Stimulated activated CD4-positive, alpha-beta T cell treated with anti-CD3 and anti-CD28 coated beads, TNF-alpha, amount 100 ng/mL, for 4 hours (primary cell): ENCODE results near the gene LRRC19.

Source experiments
- DNase-seq, 3 experiments: peaks; one replicate each; pipeline ENCODE4 v3.0.0-alpha.2; 2020; ENCODE audit warnings: low read depth in 3 of 3

Gene LRRC19

DNA sequence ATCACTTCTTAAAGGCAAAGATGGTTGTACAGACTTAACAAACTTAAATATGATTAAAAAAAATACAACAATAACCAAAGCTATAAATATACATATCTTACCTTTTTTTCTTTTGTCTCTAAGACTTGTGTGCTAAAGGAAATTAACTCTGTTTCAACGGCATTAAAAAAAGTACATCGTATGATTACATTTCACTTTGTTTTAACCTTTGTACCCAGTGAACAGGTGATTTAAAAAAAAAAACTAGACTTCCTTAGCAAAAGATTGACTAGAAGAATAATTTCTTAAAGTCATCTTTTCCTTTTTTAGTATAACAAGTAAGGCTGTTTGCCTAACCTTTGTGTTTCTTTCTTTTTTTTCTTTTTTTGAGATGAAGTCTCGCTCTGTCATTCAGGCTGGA, at the start of gene LRRC19:
LRRC19 (minus strand) TSS at position 182 of the 400 bp plus-strand sequence. CDS start 5,978 bp downstream, outside the sequence.
- DNase-seq: no peak

DNA sequence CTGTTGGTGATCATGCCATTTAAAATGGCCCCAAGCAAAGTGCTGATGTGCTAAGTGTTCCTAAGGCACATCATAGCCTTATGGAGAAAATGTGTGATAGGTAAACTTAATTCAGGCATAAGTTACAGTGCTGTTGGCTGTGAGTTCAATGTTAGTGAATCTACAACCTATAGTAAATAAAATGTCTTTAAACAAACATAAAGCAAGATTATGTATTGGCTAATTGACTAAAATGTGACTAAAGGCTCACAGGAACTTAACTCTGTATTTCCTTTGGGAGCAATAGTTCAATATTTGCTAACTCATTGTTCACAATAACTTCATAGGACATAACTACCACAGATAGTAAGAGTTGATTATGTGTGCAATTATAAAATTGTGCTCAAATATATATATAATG, 49.4 kb upstream of the LRRC19 start:
- no peak for DNase-seq

GRCh38 chr9:27054125-27054524, 48.7 kb upstream of the LRRC19 start:
- no peak for DNase-seq

DNA sequence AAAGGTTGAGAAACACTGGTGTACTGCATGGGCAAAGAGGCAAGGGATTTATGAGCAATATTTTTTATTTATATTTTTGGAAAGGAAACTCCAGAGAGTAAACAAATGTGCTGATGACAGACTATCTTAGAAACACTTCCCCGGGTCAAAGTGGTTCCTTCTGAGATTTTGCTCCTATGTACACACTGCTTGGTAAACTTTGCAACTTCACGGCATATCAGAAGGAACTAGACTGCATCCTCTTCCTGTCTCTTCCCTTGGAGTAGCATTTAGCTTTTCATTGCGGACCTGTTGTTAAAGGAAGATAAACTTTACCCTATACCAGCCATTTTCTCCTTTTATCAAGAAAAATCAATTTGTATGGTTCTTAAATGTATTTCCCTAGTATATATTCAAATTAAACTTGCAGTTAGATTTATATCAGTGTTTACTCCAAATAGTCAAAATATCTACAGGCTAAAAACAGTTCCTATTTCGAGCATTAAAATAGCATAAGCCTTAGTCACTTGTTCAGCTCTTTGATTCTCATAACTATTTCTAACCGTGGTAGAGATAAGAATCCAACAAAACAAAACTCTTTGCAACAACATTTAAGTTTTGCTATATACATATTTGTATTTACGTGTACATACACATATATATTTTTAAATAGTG, 48.0 kb upstream of the LRRC19 start:
- DNase-seq: no peak

DNA sequence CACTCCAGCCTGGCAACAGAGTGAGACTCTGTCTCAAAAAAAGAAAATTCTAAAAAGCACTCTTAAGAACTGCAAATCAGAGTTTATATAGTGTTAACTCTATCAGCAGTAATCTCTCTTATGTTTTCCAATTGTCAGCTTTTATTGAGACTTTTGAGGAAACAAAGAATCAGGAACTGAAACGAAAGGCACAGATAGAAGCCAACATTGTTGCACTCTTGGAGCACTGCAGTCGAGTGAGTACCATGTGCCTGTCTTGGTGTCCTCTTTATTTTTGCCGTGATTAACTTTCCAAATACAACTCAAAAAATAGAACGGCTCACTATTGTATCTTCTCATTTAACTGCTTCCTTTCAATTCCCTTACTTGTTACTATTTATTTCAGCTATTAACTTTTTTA, 41.7 kb upstream of the LRRC19 start:
- DNase-seq: no peak

DNA sequence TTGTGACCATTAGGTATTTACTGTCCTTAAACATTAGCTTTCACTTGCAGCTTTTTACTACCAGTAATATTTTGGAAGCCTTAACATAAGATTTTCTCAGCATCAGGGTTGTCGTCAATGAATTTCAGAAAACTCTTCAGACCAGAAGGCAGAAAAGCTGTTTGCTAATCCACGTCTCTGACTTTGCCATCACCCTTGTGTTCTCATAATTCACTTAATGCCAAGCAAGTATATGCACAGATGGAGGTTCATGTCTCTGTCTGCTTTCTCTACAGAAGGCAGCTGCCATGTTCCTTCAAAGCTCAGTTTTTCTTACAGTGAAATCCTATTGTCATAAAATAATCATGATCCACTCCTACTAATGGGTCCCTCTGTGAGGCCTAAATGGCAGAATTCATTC, 37.7 kb upstream of the LRRC19 start:
- DNase-seq: no peak

- no peak for DNase-seq
These were observed 37.0 kb upstream of the LRRC19 start for GRCh38 chr9:27042476-27042875.

GRCh38 chr9:27041746-27042145, 36.3 kb upstream of the LRRC19 start:
- no peak for DNase-seq

GRCh38 chr9:27037499-27037898, 32.0 kb upstream of the LRRC19 start:
- no peak for DNase-seq

DNA sequence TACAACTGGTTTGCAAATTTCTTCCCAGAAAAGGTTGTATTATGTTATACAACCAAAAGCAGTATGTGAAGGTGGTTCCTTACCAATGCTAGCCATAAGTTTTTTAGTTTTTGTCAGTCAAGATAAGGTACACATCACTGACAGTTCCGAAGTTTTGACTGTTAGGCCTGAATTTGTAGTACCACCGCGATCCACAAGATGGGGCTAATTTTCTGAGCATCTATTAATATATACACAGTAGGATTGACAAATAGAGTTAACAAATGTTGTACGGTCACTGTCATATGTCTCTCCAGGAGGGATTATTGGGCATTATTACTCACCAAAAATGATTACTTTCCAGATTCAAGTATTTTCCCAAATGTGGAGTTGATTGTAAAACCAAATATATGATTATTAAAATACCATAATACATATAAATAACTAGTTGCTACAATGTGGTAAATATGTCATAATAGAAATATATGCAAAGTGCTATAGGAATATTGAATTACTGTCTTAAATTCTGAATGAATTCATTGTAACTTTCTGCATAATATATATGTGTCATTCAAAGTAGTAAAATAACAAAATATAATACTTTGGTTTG, 28.4 kb upstream of the LRRC19 start:
- peak in 1 of 3 experiments; percentile 2 for DNase-seq

- DNase-seq: no peak
These were observed 23.7 kb upstream of the LRRC19 start for GRCh38 chr9:27029186-27029585.

DNA sequence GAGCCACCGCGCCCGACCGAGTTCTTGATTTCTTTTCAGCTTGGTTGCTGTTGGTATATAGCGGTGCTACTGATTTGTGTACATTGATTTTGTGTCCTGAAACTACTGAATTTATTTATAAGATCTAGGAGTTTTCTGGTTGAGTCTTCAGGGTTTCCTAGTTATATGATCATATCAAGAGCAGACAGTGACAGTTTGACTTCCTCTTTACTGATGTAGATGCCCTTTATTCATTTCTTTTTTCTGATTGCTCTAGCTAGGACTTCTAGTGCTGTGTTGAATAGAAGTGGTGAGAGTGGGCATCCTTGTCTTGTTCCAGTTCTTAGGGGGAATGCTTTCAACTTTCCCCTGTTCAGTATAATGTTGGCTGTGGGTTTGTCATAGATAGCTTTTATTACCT, 17.4 kb upstream of the LRRC19 start:
- no peak for DNase-seq

DNA sequence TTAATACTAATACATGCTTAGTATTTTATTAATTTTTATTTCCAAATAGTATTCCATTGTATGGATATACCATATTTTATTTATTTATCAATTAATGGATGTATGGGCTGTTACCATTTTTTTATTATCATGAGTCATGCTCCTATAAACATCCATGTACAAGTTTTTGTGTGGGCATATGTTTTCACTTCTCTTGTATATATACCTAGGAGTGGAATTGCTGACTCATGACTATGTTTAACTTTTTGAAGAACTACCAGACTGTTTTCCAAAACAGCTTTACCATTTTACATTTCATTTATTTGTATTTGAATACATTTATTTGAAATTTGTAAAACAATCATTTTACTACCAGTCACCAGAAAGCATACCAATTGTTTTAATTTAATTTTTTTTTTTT, 14.1 kb upstream of the LRRC19 start:
- no peak for DNase-seq

DNA sequence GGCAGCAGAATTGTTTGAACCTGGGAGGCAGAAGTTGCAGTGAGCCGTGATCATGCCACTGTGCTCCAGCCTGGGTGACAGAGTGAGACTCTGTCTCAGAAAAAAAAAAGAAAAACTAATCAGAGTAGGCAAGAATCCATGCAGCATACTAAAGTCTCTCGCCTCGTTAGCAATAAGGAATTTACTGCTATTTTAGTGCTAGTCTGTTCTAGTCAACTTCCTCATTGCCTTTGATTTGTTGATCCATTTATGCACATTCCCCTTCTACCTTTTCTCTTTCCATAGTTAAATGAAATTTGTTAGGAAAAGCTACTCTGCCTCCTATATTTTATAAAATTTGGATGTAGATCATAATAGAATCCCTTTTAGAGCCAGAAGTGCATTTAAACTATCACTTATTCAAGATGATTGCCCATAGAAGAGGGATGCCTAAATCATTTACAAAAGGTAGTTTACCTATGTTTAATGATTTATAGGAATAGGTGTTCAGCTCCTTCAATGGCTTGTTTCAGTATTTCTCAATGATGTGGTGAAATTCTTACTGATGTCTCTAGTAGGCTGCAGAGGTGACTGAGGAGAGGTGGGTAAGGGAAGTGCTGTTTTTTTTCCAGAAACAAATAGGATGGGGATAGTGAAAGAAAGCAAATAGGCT, 1.9 kb downstream of the LRRC19 start:
- no peak for DNase-seq

DNA sequence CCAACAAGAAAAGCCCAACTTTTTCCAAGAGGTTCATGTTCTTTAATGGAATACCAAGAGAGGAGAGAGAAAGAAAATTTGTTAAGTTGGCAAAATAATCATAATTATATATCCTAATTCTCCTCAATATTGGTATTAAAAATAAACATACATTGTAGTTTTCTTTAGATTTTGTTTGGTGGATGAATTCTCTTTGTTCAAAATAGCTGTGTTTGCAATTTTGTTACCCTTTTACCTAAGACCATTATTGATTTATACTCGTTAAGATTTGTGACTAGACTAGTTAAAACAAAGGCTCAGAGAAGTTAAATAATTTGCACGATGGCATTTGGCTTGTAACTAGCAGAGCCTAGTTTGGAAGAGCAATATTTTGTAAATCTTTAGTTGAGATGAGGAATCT, 9.7 kb downstream of the LRRC19 start:
- DNase-seq: no peak

- no peak for DNase-seq
These were observed 22.1 kb downstream of the LRRC19 start for GRCh38 chr9:26983340-26983739.

DNA sequence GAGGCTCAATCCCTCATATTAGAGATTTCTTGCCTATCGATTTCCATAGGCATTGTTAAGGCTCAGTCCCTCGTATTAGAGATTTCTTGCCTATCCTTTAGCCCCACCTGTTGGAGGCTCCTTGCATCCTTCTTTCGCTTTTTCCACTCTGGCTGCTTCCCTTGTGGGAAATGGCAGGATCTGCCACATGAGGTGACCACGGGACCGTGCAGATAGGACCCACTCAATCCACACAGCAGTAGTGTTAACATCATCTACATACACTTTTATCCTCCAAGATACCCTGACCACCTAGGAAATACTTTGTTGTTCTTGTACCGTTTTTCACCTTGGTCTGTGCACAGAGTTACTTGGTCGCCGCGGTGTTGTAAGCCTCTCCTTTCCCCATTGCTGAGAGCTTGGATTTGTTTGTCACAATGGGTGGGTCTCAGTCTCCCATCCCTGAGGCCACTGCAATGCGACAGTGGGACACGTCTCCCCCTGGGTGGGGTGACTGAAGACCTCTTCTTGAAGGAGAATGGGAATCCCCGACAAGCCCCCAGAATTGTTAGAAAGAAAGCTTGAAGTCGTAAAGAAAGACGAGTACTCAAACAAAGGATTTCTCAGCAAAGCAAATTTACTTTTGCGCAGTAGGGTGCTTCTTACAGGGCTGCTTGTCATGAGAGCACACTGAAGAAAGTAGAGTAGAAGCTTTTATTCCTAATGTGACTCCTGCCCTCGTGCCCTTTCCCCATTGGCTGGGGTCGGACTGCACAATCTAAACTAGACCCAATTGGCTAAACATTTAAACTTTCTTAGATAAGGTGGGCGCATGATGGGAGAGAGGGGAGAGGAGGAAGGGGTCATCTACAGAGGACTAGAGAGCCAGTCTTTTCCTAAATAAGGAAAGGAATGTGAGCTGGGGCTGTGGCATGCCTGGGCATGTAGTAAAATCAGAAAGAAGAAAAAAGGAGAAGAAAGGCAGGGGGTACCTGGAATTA, 29.5 kb downstream of the LRRC19 start:
- no peak for DNase-seq

DNA sequence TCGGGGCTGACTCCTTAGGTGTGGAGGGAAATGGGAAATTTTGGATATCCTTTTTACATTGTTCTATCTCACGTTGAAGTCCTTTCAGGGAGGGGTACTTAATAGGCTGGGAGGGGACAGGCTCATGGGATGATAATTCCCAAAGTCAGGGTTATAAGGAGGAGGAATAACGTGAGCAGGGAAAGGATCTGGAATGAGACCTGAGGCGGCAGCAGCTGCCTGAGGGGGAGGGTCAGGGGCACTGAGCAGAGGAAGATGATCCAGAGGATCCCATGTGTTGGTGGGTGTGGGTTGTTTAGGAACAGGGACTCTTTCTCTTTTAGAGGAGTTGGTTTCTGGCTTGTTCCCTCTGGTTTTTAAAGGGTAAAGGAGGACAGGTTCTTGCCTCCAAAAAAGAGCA, 30.5 kb downstream of the LRRC19 start:
- DNase-seq: no peak

GRCh38 chr9:26973989-26974388, 31.5 kb downstream of the LRRC19 start:
- no peak for DNase-seq

DNA sequence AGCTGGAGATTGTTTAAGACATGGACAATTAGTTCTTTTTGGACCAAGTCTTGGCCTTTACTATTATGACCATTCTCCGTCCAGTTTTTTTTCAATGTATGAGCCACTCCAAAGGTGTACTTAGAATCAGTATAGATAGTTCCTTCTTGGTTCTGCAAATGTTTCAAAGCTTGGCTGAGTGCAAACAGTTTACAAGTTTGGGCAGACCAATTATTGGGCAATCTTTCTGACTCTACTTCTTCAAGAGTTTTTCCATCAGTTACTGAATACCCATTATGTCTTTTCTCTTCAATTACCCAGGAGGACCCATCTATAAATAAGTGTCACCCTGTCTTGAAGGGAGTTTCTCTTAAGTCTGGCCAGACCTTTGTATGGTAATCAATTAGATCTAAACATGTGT, 33.8 kb downstream of the LRRC19 start:
- DNase-seq: no peak

- DNase-seq: no peak
These were observed 48.6 kb downstream of the LRRC19 start for GRCh38 chr9:26956860-26957233.
